DMS 273 (cell line): ENCODE measurements around the gene COL23A1.
"Not testable (repeated sequence)": the region's sequence is repeated elsewhere in the genome, so short reads cannot be mapped to it uniquely, and the experiment has no call there.

Experiments
- DNase-seq: peaks from one replicate; lab custom pipeline; 2025; ENCODE audit not compliant: unreplicated experiment; lab: John Stamatoyannopoulos, UW

Gene COL23A1

DNA sequence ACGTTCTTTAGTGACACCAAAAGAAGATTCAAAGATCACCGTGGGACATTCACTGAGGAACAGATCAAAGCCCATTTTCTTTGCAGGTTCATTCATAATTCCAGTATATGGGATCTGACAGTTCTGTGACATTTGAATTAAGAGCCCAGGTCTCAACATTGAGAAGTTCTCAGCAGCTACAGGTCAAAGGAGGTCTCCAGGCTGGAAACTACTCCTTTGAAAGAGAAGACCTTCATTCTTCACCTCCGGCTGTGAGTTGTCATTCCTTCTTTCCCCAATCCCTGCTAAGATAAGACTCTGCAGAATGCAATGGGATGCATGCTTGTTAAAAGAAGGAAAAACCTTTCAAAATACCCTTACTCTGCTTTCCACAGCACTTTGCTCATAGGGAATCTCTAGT, 79.0 kb downstream of the COL23A1 start:
- no peak for DNase-seq

DNA sequence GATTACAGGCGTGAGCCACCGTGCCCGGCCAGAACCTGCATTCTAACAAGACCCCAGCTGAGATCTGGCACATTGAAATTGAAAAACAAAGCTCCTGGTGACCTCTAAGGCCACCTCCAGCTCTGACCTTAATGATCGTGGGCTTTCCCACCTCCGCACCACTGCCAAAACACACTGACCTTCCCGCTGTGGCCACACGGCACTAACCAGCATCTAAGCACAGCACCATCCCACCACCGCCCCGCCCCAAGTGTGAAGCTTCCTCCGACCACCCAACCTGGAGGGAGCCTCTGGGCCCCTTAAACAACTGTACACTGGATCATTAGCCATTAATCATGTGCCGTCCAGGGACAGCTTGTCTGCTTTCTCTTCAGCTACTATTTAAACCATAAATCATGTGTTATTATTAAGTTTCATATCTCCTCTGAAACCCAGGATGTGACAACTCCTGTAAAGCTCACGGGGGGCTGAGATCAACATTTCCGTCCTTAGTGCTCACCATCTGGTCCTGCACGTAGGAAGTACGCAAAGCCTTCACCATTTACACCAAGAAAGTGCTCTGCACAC, 80.6 kb downstream of the COL23A1 start:
- no peak for DNase-seq

DNA sequence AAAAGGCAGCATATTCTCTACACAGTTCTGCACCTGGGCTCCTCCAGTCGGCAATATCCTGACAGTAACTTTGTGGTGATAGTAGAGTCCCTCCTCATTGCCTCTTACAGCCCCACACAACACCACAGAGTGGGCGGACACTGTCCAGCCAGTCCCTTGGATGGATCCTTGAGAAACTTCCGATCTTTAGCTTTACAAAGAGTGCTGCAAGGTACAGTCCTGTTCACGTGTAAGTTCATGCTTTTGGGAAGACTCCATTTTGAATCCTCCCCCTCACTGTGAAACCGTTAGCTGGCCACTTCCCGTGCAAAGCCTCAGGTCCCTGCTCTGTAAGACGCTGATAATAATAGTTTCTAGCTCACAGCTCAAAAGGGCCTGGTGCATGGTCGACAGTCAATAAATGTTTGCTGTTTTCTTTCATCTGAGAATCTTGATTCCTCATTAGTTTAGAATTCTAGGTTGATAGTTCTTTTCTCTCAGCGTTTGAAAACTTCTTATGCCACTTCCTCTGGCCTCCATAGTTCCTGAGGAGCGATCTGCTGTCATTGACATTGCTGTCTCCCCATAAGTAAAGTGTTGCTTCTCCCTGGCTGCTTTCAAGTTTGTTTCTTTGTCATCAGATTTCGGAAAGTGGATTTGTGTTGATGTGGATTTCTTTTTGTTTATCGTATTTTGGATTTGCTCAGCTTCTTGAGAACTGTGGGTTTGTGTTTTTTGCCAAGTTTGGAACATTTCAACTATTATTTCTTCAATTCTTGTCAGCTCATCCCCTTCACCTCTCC, 82.9 kb downstream of the COL23A1 start:
- no peak for DNase-seq

DNA sequence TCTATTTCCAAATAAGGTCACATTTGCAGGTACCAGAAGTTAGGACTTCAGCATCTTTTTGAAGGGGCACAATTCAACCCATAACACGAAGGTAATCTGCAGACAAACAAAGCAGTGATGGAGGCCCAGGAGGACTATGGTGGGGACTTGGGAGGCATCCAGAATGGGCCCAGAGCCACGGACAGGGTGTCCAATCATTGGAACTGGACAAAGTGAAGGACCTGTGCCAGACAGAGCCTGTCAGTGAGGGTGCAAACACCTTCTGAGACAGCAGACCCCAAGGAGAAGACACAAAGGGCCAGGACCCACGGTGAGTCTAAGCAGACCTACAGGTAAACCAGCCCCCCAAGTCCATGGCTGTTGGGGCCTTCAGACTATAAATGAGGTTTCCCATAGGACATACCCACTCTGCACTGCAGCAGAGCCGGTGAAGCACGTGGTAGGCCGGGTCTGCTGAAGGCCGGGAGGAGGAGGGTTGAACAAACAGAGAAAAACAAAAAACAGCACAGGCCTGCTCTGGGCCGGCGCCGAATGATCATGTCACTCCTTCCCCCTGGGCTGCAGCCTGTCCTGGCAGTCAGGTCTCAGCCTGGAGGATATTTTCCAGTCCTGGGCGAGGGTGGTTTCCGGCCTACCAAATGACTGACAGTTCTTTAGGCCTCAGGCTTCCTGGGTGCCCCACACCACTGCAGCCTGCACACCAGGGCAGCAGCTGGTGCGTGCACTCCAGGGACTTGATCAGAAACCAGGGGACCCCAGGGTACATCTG, 84.4 kb downstream of the COL23A1 start:
- DNase-seq = no peak

DNA sequence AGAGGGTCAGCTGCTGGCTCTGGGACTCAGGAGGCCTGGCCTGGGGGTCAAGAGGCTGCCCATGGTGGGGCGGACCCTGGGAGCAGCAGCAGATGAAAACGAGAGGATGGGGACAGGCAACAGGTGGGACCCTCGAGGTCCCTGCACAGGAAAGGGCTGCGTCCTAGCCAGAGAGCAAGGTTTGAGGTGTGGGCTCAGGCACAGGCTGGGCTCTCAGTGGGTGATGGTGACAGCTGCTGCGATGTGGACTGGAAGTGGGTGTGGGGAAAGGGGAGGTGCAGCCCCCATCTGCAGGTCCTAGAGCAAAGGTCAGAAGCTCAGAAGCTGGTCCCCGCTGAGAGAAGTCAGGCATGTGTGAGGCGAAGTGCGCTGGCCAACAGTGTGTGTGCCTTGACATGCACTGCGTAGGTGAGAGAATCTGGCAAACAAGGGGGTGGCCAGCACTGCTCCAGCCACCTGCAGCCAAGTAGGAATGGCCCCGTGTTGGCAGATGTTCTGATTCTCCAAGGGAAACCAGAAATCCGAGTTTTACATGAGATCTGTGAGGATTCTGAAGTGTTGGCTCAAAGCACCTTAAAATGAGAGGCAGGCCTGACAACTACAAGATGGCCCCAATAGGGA, 85.7 kb downstream of the COL23A1 start:
- no peak for DNase-seq

DNA sequence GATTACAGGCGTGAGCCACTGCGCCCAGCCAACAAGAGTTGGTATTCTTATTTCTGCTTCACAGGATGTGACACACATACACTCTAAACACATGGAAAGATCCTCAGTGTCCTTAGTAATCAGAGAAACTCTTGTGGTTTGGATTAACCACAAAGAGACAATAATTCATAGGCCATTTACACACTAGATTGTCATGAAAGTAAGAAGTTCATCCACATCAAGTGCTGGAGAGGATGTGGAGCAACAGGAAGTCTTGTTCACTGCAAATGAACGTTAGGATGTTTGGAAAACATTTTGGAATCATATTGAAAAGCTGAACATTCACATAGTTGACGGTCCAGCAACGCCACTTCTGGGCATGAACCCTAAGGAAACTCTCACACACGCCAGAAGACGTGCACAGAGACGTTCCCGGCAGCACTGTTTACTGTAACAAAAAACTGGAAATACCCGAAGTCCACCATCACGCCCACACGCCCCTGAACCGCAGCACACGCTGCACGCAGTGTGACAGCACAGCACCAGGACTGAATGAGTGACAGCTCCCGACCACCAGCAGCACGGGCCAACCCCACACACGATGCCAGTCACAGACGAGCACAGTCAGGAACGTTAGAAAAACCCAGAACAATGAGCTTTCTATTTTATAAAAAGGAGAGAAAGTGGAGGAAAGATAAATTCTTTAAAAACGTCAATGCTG, 87.6 kb downstream of the COL23A1 start:
- DNase-seq = no peak

DNA sequence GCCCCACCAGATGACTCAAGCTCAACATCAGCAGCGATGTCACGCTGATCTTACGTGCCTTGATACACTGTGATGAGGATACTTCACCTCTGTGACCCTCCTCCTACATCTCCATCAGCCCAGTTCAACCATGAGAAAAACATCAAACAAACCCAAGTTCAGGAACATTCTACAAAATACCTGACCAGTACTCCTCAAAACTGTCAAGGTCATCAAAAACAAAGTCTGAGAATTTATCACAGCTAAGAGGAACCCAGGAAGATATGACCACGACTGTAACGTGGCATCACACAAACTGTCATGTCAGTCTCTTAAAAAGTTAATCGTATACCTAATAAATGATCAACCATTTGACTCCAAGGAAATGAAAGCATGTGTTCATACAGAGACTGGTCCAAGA, 90.8 kb downstream of the COL23A1 start:
- no peak for DNase-seq

DNA sequence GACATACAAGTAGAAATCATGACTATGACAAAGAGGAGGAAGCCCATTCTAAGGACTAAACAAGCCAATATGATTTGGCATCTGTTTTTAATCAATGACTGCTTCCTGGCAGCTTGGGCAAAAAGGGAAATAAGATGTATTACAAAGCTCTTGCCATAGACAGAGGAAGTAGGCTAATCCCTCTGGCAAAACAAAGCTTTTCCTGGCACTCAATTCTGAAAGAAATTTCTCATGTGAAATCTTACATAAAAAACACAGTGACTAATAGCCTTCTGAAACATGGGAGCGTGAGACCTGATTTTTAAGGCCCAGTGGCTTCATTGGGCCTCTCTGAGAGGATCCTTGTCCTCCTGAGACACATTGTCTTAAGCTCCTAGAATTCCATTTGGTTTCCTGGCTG, 93.6 kb downstream of the COL23A1 start:
- no peak for DNase-seq

DNA sequence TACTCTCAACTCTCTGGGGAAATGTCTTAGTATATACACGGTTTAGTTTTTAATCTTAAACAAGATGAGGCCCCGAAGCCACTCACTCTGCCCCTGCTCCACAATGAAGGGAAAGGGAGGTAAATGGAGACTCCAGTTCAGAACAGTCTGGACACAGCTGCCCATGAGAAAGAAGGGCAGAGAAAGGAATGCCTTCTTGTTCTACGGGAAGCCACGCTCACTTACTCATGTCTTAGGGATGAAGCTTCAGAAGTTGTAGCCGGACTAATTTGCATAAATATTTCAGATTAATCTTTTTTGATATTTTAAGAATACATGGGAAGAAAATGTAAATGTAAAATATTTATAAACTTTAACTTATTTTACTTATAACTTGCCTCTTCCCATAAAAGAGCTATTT, 94.0 kb downstream of the COL23A1 start:
- no peak for DNase-seq

DNA sequence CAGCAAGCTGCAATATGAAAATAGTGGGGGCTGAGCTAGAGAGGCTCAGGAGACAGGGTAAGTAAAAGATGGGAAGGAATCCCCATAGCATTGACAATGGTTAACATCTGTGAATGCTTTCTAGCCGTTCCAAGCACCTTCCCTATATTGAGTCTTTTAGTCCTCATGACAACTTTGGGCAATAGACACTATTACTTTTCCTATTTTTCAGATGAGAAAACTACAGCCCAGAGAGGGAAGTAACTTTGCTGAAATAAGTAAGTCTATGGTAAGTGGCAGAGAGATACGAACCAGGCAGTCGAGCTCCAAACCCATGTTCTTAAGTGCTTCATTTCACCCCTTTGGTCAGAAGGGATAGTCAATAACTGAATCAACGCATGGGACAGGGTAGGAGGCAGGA, 94.5 kb downstream of the COL23A1 start:
- DNase-seq = no peak

DNA sequence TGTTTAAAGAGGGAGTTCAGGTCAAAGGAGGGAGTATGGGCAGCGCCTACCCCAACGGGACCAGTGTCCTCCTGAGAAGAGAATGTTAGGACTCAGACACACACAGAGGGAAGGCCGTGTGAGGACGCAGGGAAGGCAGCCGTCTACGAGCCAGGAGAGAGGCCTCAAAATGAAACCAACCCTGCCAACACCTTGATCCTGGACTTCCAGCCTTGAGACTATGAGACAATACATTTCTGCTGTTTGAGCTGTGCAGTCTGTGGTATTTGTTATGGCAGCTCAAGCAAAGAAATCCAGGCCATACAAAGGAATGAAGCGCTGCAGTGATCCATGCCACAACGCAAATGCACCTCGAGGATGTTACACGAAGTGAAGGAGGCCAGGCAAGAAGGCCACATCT, 97.9 kb downstream of the COL23A1 start:
- no peak for DNase-seq

DNA sequence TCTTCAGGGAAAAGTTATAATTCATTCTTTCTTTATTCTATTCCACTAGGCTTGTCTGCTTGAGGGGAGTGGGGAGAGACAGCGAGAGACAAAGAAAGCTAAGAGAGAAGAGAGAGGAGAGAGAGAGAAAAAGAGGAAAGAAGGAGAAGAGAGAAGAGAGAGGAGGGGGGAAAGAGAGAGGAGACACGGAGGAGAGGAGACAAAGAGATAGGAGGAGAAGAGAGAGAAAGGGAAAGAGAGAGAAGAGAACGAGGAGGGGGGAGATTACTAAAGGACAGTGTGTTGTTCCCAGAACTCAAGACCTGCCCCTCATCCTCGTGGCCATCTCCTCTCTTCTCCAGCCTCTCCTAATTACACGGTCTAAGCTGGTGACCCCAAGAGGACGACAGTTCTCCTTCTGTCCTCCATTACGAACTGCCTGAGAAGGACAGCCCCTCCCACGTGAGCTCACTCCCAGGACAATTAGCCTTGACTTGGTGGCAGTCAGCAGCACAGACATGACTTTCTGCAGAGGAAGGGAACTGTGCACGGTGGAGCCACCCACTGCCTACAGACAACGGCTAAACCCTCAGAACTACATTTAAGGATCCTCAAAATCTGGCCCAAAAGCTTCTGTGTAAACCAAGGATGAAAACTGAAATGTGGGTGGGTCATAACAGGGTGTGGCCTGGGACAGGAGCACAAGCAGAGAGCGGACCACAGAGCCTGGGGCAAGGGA, 99.1 kb downstream of the COL23A1 start:
- no peak for DNase-seq

DNA sequence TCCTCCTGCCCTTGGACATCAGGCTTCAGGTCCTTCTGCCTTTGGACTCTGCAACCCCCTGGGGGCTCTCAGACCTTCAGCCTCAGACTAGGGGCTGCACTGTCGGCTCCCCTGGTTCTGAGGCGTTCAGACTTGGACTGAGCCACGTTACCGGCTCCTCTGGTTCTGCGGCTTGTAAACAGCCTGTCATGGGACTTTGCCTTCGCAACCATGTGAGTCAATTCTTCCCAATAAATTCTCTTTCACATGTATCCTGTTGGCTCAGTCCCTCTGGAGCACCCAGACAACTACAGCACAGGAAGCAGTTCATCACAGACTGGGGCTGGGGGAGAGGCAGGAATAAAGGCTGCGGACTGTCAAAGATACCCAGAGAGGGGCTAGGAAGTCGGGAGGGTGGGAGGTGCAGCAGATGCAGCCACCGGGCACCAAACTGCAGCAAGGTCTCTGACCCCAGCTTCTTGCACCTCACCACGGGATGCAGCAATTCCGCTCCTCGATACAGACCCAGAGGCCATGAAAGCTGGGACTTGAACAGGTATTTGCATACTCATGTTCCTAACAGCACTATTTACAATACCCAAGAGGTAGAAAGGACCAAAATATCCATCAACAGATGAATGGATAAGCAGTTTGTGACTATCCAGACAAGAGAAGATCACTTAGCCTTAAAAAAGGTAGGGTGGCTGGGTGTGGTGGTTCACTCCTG, 100.8 kb downstream of the COL23A1 start:
- DNase-seq = no peak

DNA sequence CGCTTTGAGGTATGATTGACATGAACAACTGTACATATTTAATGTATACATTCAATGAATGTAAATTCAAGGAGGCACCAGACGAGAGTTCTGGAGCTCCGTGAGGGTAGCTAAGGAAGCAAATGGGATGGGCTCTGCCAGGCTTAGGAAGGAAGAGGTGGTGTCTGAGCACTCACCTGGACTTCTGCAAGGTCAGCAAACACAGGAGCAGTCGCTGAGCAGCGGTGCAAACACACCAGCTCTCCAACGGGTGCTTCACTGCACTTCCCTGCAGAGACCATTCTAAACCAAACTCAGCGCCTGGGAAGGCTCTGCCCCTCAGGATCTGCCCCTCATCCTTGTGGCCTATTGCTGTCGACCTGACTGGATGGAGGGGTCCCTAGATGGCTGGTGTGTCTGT, 101.5 kb downstream of the COL23A1 start:
- no peak for DNase-seq

DNA sequence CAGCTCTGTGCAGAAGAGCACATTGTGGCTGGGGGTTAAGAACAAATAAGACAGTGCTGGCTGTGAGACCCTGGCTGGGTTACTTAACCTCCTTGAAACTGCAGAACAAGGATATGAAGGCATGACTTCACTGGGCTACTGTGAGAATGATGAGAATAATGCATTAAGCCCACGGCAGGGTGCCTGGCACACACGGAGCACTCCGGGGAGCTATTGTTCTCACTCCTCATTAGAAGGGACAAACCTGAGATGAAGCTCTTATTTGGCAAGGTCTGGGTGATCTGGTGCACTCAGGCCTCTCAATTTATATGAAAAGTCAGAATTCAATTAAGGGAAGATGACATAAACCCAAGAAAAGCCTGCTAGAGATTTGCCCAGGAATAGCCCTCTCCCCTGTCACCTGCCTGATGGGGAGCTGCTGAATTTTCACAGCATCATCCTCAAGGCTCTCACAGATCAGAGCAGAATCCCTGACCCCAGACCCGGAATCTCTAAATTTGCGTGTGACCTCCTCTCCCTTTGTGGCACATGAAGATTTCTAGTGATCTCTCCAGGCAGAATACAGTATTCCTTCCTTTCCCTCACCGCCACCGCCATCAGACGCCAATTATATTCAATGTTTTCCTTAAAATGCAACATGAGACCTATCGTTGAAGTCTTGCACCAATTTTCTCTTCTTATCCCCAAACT, 102.1 kb downstream of the COL23A1 start:
- no peak for DNase-seq

DNA sequence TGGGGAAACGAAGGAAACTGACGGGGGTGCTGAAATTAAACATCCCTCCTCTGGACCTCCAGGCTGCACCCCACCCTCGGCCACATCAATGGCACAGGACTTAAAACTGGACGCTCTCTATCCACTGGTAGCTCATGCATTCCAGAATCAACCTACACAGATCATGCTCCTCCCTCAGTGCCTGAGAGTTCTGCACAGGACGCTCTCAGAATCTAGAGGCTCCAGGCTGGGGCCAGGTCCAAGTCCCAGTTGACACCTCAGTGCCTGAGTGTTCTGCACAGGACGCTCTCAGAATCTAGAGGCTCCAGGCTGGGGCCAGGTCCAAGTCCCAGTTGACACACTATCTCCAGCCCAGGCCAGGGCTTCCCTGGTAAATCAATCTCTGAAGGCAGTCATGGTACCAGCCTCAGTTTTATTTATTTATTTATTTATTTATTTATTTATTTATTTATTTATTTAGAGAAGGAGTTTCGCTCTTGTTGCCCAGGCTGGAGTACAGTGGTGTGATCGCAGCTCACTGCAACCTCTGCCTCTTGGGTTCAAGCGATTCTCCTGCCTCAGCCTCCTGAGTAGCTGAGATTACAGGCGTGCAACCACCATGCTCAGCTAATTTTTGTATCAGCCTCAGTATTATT, 103.2 kb downstream of the COL23A1 start:
- DNase-seq = not testable (repeated sequence)

DNA sequence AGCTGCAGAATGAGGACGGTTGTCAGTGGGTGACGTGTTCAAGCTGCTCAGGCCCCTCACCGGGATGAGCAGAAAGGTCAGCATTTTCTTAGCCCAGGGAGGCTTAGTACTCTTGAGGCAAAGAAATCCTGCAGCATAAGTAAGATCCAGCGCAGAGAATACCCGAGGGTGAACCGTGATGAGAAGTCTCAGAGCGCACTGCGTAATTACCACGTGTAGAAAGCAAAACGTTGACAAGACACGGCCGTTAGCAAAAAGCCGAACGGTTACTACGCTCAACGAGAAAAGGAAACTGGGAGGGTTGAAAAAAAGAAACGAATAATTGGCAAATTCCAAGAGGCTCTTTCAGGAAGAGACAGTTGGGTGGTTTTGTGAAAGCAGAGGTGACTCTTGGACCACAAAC, 104.0 kb downstream of the COL23A1 start:
- DNase-seq = no peak

DNA sequence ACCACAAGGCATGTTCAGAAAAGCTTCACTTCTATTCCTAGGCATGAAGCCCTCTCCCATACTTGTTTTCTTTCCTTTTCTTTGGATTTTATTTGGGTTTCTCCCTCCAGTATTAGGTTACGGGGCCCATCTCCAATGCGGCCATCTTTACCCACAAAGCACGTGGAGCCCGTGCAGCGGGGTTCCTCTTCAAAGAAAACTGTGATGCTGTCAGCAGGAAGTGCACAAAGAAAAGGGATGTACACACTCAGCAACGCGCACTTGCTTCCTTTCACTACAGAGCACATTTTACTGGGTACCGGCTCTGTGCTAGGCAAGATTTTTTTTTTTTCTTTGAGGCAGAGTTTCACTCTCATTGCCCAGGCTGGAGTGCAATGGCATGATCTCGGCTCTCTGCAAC, 106.6 kb downstream of the COL23A1 start:
- DNase-seq = no peak

DNA sequence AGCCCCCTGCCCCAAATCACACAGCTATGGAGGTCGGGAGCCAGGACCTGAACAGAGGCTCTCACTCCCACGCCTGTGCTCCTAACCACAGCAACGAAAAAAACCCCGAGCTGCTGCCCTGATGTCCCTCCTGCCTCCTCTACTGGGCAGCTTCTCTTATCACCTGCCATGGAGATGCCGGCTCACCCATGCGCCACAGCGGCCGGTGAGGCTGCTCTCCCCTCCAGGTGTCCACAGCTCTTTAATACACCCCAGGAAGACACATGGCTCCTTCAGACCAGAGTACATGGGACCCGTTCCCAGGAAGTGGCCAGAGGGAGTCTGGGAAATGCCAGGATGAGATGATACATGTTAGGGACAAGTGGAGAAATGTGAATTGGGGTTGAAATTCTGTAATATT, 110.9 kb downstream of the COL23A1 start:
- DNase-seq = no peak
